Activated CD4-positive, alpha-beta memory T cell treated with anti-CD3 and anti-CD28 coated beads, Interleukin-2, amount 10 ng/mL, durations not matched to agents 7 days and 5 days (primary cell): Measurements from ENCODE around the gene UMOD. TPM values are rescaled to one million over a fixed set of nuclear protein-coding genes. Genes with fewer than 3 reads are reported as not detected.
"Not testable (repeated sequence)": the region's sequence is repeated elsewhere in the genome, so short reads cannot be mapped to it uniquely, and the experiment has no call there.

Source experiments
- CTCF ChIA-PET: fragments of 350-600 bp; sonication (Branson Sonifier 250); formaldehyde crosslinking; loops from one replicate; lab custom pipeline; 2021; ENCODE audit warnings: antibody characterized with exemption, inconsistent platforms; lab: Charles Lee
- POLR2A ChIA-PET: fragments of 350-600 bp; sonication (Branson Sonifier 250); formaldehyde crosslinking; loops from one replicate; lab custom pipeline; 2021; ENCODE audit warnings: antibody characterized with exemption; lab: Charles Lee
- DNase-seq: peaks from one replicate; pipeline ENCODE4 v3.0.0-alpha.2; 2020
- H3K27ac Mint-ChIP-seq: one replicate; pipeline ENCODE4 v1.8.0; 2021; ENCODE audit warnings: mild to moderate bottlenecking, mixed read lengths
- H3K27me3 Mint-ChIP-seq: one replicate; pipeline ENCODE4 v1.8.0; 2021; ENCODE audit warnings: mixed read lengths
- H3K36me3 Mint-ChIP-seq: one replicate; pipeline ENCODE4 v1.8.0; 2021; ENCODE audit warnings: low read depth, mixed read lengths
- H3K4me1 Mint-ChIP-seq: one replicate; pipeline ENCODE4 v1.8.0; 2021; ENCODE audit warnings: mixed read lengths
- H3K4me3 Mint-ChIP-seq: one replicate; pipeline ENCODE4 v1.8.0; 2021; ENCODE audit warnings: mild to moderate bottlenecking, mixed read lengths
- H3K9me3 Mint-ChIP-seq: one replicate; pipeline ENCODE4 v1.8.0; 2021; ENCODE audit warnings: mixed read lengths
- total RNA-seq, 2 experiments: library from RNA; stranded (reverse); gene quantifications; one replicate each; pipeline ENCODE4 v1.2.3, GENCODE V29; 2021

The UMOD gene
- total RNA-seq, 2 experiments from 2014 or later: not detected

DNA sequence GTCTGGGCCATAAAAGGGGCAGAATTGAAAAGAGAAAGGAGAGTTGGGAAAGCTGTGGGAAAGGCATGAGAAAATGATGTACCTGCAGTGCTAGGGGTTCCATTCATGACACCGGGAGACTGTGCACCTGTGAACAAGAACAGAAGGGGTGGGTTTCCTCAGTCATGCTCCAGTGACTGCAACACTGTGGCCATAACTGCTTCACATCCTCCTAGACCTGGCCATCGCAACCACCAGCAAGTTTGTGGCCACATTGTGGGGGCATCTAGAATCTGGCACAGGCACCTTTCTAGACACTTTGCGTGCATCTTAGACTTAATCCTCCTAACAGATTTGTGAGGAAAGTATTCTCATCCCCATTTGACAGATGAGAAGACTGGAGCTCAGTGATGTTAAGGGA is 37.9 kb downstream of the UMOD start:
- Mint-ChIP-seq H3K4me1 (no peaks in the 10 kb centered on the region), H3K27ac (no peak overlapping the region)
- POLR2A ChIA-PET: no interaction called here

GRCh38 chr16:20313741-20314140 is 38.8 kb downstream of the UMOD start:
- Mint-ChIP-seq H3K4me3 (no peak overlapping the region), H3K9me3 (no peaks in the 10 kb centered on the region), H3K27ac (no peak overlapping the region), H3K36me3 (no peaks in the 10 kb centered on the region), H3K4me1 (no peaks in the 10 kb centered on the region), H3K27me3 (no peaks in the 10 kb centered on the region)
- no peak for DNase-seq
- POLR2A ChIA-PET: no interaction called here
- CTCF ChIA-PET: interaction anchor here (1.3 kb wide), 1 partner anchor 13 kb away, joined by 4 read pairs; no protein-coding TSS in a partner anchor

More for the DNA sequence above, 37.9 kb downstream of the UMOD start:
- CTCF ChIA-PET: no interaction called here
- no peak for DNase-seq
- H3K27me3 Mint-ChIP-seq: no peaks in the 10 kb centered on the region
- H3K9me3 Mint-ChIP-seq: no peaks in the 10 kb centered on the region
- H3K36me3 Mint-ChIP-seq: no peaks in the 10 kb centered on the region
- no peak overlapping the region for H3K4me3 Mint-ChIP-seq

DNA sequence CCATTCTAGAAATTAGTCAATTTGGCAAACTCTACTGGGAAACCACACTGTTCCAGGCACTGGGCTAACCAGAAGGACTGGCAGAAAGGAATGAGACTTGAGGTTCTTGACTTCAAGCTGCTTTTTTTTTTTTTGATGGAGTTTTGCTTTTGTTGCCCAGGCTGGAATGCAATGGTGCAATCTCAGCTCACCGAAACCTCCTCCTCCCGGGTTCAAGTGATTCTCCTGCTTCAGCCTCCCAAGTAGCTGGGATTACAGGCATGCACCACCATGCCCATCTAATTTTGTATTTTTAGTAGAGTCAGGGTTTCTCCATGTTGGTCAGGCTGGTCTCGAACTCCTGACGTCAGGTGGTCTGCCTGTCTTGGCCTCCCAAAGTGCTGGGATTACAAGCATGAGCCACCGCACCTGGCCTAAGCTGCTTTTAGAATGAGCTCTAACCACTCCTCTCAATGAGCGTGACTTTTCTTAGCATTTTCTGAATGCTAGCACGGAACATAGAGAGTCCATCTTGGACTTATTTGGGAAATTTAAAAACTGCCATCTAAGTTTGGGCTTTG is 39.9 kb downstream of the UMOD start:
- H3K27ac Mint-ChIP-seq, H3K36me3 Mint-ChIP-seq, H3K9me3 Mint-ChIP-seq, H3K4me3 Mint-ChIP-seq, DNase-seq, POLR2A ChIA-PET, H3K4me1 Mint-ChIP-seq, H3K27me3 Mint-ChIP-seq: not testable (repeated sequence)
- CTCF ChIA-PET: interaction anchor here (1.3 kb wide), 1 partner anchor 12 kb away, joined by 4 read pairs; no protein-coding TSS in a partner anchor

GRCh38 chr16:20311548-20311947 is 41.0 kb downstream of the UMOD start:
- H3K4me1 Mint-ChIP-seq: no peaks in the 10 kb centered on the region
- POLR2A ChIA-PET: no interaction called here
- H3K27me3 Mint-ChIP-seq: no peaks in the 10 kb centered on the region
- H3K27ac Mint-ChIP-seq: no peak overlapping the region
- H3K36me3 Mint-ChIP-seq: no peaks in the 10 kb centered on the region
- H3K9me3 Mint-ChIP-seq: no peaks in the 10 kb centered on the region
- DNase-seq: no peak
- CTCF ChIA-PET: no interaction called here
- H3K4me3 Mint-ChIP-seq: no peak overlapping the region

DNA sequence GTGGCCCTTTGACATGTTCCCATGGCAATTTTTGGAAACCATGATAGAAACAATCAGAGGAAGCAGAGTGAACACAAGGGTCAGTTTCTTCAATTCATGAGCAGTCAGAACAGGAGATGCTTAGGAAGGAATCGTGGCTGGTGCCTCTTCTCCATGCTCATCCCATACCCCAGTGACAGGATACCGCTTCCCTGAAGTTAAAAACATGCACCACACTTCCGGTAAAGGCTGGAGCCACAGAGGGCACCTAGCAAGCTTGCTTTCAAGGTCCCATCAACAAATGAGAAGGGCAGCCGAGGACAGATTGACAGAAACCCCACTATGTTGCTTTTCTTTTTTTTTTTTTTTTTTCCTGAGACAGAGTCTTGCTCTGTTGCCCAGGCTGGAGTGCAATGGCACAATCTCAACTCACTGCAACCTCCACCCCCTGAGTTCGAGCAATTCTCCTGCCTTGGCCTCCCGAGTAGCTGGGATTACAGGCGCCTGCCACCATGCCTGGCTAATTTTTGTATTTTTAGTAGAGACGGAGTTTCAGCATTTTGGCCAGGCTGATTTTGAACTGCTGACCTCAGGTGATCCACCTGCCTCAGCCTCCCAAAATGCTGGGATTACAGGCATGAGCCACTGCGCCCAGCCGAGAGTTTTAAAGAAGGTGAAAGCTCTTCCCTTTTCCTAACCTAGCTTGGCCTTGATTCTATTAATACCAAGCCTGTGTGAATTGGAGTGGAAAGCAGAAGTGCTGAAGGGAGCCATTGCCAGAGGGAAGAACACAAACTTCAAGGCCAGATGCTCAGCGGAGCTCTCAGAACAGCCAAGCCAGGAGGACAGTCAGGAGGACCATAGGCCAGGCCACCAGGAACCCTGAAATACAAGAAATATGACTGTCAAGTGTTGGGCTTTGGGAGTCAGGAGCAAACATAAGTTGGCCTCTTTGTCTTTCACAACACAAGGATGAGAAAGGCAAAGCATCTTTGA is 41.8 kb downstream of the UMOD start:
- Mint-ChIP-seq H3K4me3 (no peak overlapping the region), H3K36me3 (no peaks in the 10 kb centered on the region), H3K9me3 (no peaks in the 10 kb centered on the region), H3K27me3 (no peaks in the 10 kb centered on the region), H3K4me1 (no peaks in the 10 kb centered on the region), H3K27ac (no peak overlapping the region)
- ChIA-PET CTCF (no interaction called here), POLR2A (no interaction called here)
- DNase-seq: no peak

DNA sequence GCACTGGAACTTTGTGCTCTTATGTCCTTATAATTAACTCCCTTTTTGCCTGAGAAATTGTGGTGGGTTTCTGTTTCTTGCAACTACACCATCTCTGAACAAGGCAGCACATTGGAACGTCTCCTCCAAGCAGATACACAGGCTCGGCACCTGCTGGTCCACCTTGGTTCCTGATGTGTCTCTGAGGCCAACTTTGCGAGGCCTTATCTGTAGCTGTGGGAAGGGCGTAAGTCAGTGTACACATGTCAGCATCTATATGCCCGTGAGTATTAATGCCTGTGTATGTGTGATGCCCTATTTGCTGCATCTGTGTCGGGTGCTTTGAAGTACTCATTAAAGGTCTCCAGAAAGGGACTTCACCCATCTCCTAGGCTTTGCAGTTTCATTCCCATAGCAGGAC is 42.7 kb downstream of the UMOD start:
- Mint-ChIP-seq H3K27me3 (no peaks in the 10 kb centered on the region), H3K4me1 (no peaks in the 10 kb centered on the region), H3K27ac (no peak overlapping the region), H3K9me3 (no peaks in the 10 kb centered on the region), H3K4me3 (no peak overlapping the region), H3K36me3 (no peaks in the 10 kb centered on the region)
- DNase-seq: no peak
- CTCF ChIA-PET: no interaction called here
- POLR2A ChIA-PET: no interaction called here

- no peaks in the 10 kb centered on the region for H3K9me3 Mint-ChIP-seq
- no peaks in the 10 kb centered on the region for H3K36me3 Mint-ChIP-seq
- ChIA-PET CTCF (interaction anchor here (0.8 kb wide), 1 partner anchor 8 kb away, joined by 3 read pairs; no protein-coding TSS in a partner anchor), POLR2A (no interaction called here)
- no peak overlapping the region for H3K4me3 Mint-ChIP-seq
- H3K27ac Mint-ChIP-seq: no peak overlapping the region
- no peaks in the 10 kb centered on the region for H3K27me3 Mint-ChIP-seq
- no peak for DNase-seq
- no peaks in the 10 kb centered on the region for H3K4me1 Mint-ChIP-seq
Measured at GRCh38 chr16:20308801-20309590, 43.5 kb downstream of the UMOD start.

DNA sequence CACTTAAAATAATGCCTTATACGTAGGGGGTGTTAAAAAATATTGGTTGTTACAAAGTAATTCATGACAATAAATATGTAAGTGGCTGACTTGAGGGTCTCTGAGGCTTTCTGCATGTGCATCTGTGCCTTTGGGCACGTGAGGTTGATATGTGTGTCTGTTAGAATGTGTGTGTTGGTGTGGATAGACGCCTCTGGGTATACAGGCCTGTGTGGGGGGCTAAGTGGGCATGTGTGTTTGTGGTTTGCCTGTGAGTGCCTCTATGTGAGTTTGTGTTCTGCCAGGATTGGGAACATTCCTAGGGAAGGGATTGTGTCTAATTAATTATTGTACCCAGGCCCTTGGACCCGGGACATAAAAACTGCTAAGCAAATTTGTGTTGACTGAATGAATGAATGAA is 44.2 kb downstream of the UMOD start:
- Mint-ChIP-seq H3K4me1 (no peaks in the 10 kb centered on the region), H3K27ac (no peak overlapping the region), H3K36me3 (no peaks in the 10 kb centered on the region), H3K27me3 (no peaks in the 10 kb centered on the region), H3K9me3 (no peaks in the 10 kb centered on the region), H3K4me3 (no peak overlapping the region)
- POLR2A ChIA-PET: no interaction called here
- no peak for DNase-seq
- CTCF ChIA-PET: interaction anchor here (0.8 kb wide), 1 partner anchor 8 kb away, joined by 3 read pairs; no protein-coding TSS in a partner anchor

DNA sequence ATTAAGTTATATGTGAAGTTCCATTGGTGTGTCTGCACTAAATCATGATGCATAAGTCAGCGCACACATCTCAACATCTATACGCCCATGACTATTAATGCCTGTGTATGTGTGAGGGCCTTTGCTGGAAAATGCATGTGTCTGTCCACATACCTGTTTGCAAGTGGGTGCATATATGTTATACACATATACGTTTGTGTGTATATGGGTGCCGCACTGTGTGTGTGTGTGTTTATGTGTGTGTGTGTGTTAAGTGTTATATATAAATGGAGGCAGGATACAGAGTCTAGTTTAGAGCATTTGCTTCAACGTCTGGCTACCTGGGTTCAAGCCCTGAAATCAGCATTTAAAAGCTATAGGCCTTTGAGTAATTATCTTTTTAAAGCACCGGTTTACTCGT is 44.7 kb downstream of the UMOD start:
- Mint-ChIP-seq H3K27ac (no peak overlapping the region), H3K27me3 (no peaks in the 10 kb centered on the region), H3K36me3 (no peaks in the 10 kb centered on the region), H3K9me3 (no peaks in the 10 kb centered on the region), H3K4me3 (no peak overlapping the region), H3K4me1 (no peaks in the 10 kb centered on the region)
- POLR2A ChIA-PET: no interaction called here
- CTCF ChIA-PET: no interaction called here
- DNase-seq: no peak

GRCh38 chr16:20307240-20307671 is 45.3 kb downstream of the UMOD start:
- Mint-ChIP-seq H3K27me3 (no peaks in the 10 kb centered on the region), H3K4me1 (no peaks in the 10 kb centered on the region), H3K4me3 (no peak overlapping the region), H3K9me3 (no peaks in the 10 kb centered on the region), H3K36me3 (no peaks in the 10 kb centered on the region), H3K27ac (no peak overlapping the region)
- ChIA-PET CTCF (no interaction called here), POLR2A (no interaction called here)
- no peak for DNase-seq

DNA sequence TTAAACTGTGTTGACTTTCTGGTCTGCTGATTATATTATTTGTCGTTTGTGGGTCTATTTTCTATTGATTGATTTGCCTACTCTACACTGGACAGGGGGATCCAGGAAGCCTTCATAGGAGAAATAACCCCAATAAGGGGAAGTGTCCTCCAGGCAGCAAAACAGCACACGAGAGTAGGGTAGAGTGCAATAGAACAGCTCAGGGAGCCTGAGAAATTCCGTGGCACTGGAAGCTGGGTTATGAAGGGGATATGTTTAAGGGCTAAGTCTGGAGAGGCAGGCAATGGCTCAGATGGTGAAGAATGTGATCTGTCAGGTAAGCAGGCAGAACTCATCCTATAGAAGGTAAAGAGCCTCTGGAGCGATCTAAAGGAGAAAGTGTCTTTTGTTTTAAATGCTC is 46.1 kb downstream of the UMOD start:
- Mint-ChIP-seq H3K4me1 (no peaks in the 10 kb centered on the region), H3K9me3 (no peaks in the 10 kb centered on the region), H3K36me3 (no peaks in the 10 kb centered on the region), H3K27ac (no peak overlapping the region), H3K4me3 (no peak overlapping the region), H3K27me3 (no peaks in the 10 kb centered on the region)
- no peak for DNase-seq
- ChIA-PET POLR2A (no interaction called here), CTCF (no interaction called here)

GRCh38 chr16:20303012-20303411 is 49.5 kb downstream of the UMOD start:
- Mint-ChIP-seq H3K27ac (no peak overlapping the region), H3K36me3 (no peaks in the 10 kb centered on the region), H3K4me1 (no peaks in the 10 kb centered on the region), H3K27me3 (peaks cover 3% of the 10 kb centered on the region), H3K4me3 (no peak overlapping the region), H3K9me3 (no peaks in the 10 kb centered on the region)
- no peak for DNase-seq
- ChIA-PET POLR2A (no interaction called here), CTCF (interaction anchor here (1.7 kb wide), 1 partner anchor 396 kb away, joined by 6 read pairs; no protein-coding TSS in a partner anchor)

- Mint-ChIP-seq H3K9me3 (no peaks in the 10 kb centered on the region), H3K27ac (no peak overlapping the region), H3K4me3 (no peak overlapping the region), H3K4me1 (no peaks in the 10 kb centered on the region), H3K27me3 (peaks cover 3% of the 10 kb centered on the region), H3K36me3 (no peaks in the 10 kb centered on the region)
- ChIA-PET POLR2A (no interaction called here), CTCF (interaction anchor here (4.7 kb wide), 1 partner anchor 394 kb away, joined by 56 read pairs; no protein-coding TSS in a partner anchor)
- DNase-seq: no peak
Measured at GRCh38 chr16:20302389-20302788, 50.1 kb downstream of the UMOD start.
